Astrocyte (in vitro differentiated cells and primary cell): Measurements from ENCODE around the gene PAFAH1B1.

Experiments used
- EZH2 ChIP-seq: IDR thresholded peaks from 2 replicates; pipeline ENCODE4 v1.6.1; 2012; ENCODE audit warnings: mild to moderate bottlenecking, low read length, inconsistent platforms; ENCODE audit not compliant: insufficient read depth
- TF ChIP-seq, protein P1 (sequence below): IDR thresholded peaks from 2 replicates; pipeline ENCODE4 v1.5.1; 2011; ENCODE audit warnings: low read depth, mild to moderate bottlenecking, inconsistent platforms, low read length, moderate library complexity; ENCODE audit not compliant: insufficient read depth

DNA sequence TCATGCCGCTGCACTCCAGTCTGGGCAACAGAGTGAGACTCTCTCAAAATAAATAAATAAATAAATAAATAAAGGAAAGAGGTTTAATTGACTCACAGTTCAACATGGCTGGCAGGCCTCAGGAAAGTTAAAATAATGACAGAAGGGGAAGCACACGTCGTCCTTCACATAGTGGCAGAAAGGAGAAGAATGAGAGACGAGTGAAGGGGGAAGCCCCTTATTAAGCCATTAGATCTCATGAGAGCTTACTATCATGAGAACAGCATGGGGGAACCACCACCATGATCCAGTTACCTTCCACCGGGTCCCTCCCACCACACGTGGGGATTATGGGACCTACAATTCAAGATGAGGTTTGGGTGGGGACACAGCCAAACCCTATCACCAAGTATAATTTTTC, 54.5 kb downstream of the PAFAH1B1 start:
- TF ChIP-seq, protein P1, sequence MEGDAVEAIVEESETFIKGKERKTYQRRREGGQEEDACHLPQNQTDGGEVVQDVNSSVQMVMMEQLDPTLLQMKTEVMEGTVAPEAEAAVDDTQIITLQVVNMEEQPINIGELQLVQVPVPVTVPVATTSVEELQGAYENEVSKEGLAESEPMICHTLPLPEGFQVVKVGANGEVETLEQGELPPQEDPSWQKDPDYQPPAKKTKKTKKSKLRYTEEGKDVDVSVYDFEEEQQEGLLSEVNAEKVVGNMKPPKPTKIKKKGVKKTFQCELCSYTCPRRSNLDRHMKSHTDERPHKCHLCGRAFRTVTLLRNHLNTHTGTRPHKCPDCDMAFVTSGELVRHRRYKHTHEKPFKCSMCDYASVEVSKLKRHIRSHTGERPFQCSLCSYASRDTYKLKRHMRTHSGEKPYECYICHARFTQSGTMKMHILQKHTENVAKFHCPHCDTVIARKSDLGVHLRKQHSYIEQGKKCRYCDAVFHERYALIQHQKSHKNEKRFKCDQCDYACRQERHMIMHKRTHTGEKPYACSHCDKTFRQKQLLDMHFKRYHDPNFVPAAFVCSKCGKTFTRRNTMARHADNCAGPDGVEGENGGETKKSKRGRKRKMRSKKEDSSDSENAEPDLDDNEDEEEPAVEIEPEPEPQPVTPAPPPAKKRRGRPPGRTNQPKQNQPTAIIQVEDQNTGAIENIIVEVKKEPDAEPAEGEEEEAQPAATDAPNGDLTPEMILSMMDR: no peak
- TF ChIP-seq EZH2: no peak
